PFSK-1 (cell line): ENCODE measurements around the gene UHRF2.

ENCODE experiments used
- FOXP2 ChIP-seq: optimal IDR thresholded peaks from 2 replicates; pipeline ENCODE3; 2011; ENCODE audit warnings: borderline replicate concordance, control low read depth, inconsistent platforms; ENCODE audit not compliant: insufficient read depth; ENCODE audit errors: extremely low read length, extremely low read depth
- POLR2AphosphoS5 ChIP-seq: IDR thresholded peaks from 2 replicates; pipeline ENCODE4 v1.6.1; 2012; ENCODE audit warnings: low read depth, mild to moderate bottlenecking, control low read depth, low read length, moderate library complexity
- REST ChIP-seq, 2 experiments: IDR thresholded peaks; 2 replicates each; pipeline versions ENCODE4 v1.6.1 to v1.8.0; 2011 to 2012; ENCODE audit warnings: low read depth in 2 of 2, low read length in 2 of 2, control low read depth in 1 of 2, inconsistent platforms in 1 of 2, mild to moderate bottlenecking in 1 of 2, moderate library complexity in 1 of 2; ENCODE audit not compliant: insufficient read depth in 1 of 2
- SIN3A ChIP-seq: IDR thresholded peaks from 2 replicates; pipeline ENCODE4 v1.6.1; 2012; ENCODE audit warnings: mild to moderate bottlenecking, low read length, moderate library complexity, borderline replicate concordance; ENCODE audit not compliant: insufficient read depth
- TAF1 ChIP-seq: IDR thresholded peaks from 2 replicates; pipeline ENCODE4 v1.6.1; 2012; ENCODE audit warnings: low read length, control low read depth, borderline replicate concordance; ENCODE audit not compliant: insufficient read depth

UHRF2 gene

GRCh38 chr9:6522263-6522662 lies 109.3 kb downstream of the UHRF2 start:
- TF ChIP-seq TAF1 (no peak), FOXP2 (no peak), POLR2AphosphoS5 (no peak), REST (IDR thresholded peaks at IDR 0.05; ENCODE audit: insufficient read depth in 1 of 2, low read depth in 2 of 2, low read length in 2 of 2) (no peak)

GRCh38 chr9:6525326-6526045 lies 112.5 kb downstream of the UHRF2 start:
- TF ChIP-seq FOXP2 = no peak

- TF ChIP-seq REST (IDR thresholded peaks at IDR 0.05; ENCODE audit: insufficient read depth in 1 of 2, low read depth in 2 of 2, low read length in 2 of 2) = no peak
- TF ChIP-seq FOXP2 = no peak
- TF ChIP-seq POLR2AphosphoS5 = no peak
- no peak for TF ChIP-seq TAF1
- no peak for TF ChIP-seq SIN3A
Observed at GRCh38 chr9:6535594-6535993, 122.6 kb downstream of the UHRF2 start.

GRCh38 chr9:6538666-6539071 lies 125.7 kb downstream of the UHRF2 start:
- TF ChIP-seq POLR2AphosphoS5 = no peak

GRCh38 chr9:6543204-6543603 lies 130.2 kb downstream of the UHRF2 start:
- TF ChIP-seq REST (IDR thresholded peaks at IDR 0.05; ENCODE audit: insufficient read depth in 1 of 2, low read depth in 2 of 2, low read length in 2 of 2) (no peak), TAF1 (no peak), SIN3A (no peak), FOXP2 (no peak), POLR2AphosphoS5 (no peak)

- TF ChIP-seq REST (IDR thresholded peaks at IDR 0.05; ENCODE audit: insufficient read depth in 1 of 2, low read depth in 2 of 2, low read length in 2 of 2) = no peak
- no peak for TF ChIP-seq TAF1
- no peak for TF ChIP-seq POLR2AphosphoS5
- no peak for TF ChIP-seq FOXP2
- TF ChIP-seq SIN3A = no peak
Observed at GRCh38 chr9:6545017-6545691, 132.2 kb downstream of the UHRF2 start.
